Measurements from ENCODE around the gene PPFIA2.
"Not testable (repeated sequence)": the region's sequence is repeated elsewhere in the genome, so short reads cannot be mapped to it uniquely, and the experiment has no call there.

Gene PPFIA2

GRCh38 chr12:81726634-81727033 is 32.5 kb downstream of the PPFIA2 start:
- TF ChIP-seq TAF1 (IDR thresholded peaks at IDR 0.05; ENCODE audit: borderline replicate concordance, low read depth, low read length) (no peak), POLR2AphosphoS5 (IDR thresholded peaks at IDR 0.05; ENCODE audit: low read depth, low read length) (no peak), POLR2A (IDR thresholded peaks at IDR 0.05; ENCODE audit: low read depth, low read length) (no peak)
- DNase-seq (ENCODE audit: insufficient read length) (no peak), FAIRE-seq (no peak)

DNA sequence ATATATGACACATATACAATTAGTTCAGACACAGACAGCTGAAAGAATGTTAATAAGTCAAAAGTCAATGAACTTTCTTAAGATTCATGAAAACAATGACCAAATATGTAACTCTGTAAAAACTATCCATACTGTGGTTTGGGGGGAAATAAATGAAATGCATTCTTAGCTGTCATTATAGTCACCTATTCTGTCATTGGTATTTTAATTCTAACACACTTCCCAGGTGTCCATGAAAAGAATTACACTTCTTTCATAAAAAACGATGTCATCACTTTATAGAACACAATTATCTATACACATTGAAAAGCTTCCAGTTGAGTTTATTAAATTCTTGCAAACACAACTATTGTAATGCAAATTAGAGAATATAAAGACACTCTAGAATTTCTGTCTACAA is 35.8 kb downstream of the PPFIA2 start:
- no peak for TF ChIP-seq POLR2A (IDR thresholded peaks at IDR 0.05; ENCODE audit: low read depth, low read length)
- no peak for TF ChIP-seq TAF1 (IDR thresholded peaks at IDR 0.05; ENCODE audit: borderline replicate concordance, low read depth, low read length)
- no peak for TF ChIP-seq POLR2AphosphoS5 (IDR thresholded peaks at IDR 0.05; ENCODE audit: low read depth, low read length)
- FAIRE-seq: no peak
- no peak for DNase-seq (ENCODE audit: insufficient read length)

DNA sequence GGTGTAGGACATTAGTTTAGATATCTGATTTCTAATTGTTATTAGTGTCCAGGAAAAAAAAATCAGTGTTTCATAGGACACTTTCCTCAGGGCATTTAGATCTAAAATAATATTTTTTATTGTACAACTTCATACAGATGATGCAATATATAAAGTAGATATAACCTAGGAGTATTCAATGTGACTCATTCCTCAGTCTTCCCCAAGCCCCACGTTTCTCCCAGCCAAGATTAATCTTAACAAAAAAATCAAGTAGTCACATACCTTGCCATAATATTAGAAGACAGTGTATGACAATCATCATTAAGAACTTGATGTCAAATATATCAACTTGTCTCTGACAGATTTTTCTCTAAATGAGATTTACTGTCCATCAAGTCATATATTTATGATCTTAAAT is 37.1 kb downstream of the PPFIA2 start:
- FAIRE-seq (no peak), DNase-seq (ENCODE audit: insufficient read length) (no peak)
- TF ChIP-seq POLR2A (IDR thresholded peaks at IDR 0.05; ENCODE audit: low read depth, low read length): no peak
- no peak for TF ChIP-seq TAF1 (IDR thresholded peaks at IDR 0.05; ENCODE audit: borderline replicate concordance, low read depth, low read length)
- TF ChIP-seq POLR2AphosphoS5 (IDR thresholded peaks at IDR 0.05; ENCODE audit: low read depth, low read length): no peak

GRCh38 chr12:81718616-81719015 is 40.5 kb downstream of the PPFIA2 start:
- TF ChIP-seq TAF1 (IDR thresholded peaks at IDR 0.05; ENCODE audit: borderline replicate concordance, low read depth, low read length) (no peak), POLR2A (IDR thresholded peaks at IDR 0.05; ENCODE audit: low read depth, low read length) (no peak), POLR2AphosphoS5 (IDR thresholded peaks at IDR 0.05; ENCODE audit: low read depth, low read length) (no peak)
- DNase-seq (ENCODE audit: insufficient read length): no peak
- no peak for FAIRE-seq

DNA sequence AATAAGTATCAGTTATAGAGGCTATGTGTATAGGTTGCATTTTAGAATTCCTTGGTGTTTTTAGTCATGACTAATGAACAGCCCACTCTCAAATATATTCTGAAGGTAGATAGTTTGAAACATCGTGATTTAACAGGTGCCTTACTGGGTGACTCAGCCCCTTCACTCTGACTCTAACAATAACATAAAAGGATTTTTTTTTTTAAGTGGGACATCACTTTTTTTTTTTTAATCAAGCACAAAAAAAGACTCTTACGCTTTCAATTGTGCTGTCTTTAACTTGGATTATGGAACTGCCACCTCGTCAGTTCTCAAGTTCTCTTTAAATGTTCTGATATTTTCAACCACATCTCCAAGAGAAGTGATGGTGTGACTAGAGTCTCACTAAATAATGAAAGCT is 46.6 kb downstream of the PPFIA2 start:
- no peak for DNase-seq (ENCODE audit: insufficient read length)
- TF ChIP-seq TAF1 (IDR thresholded peaks at IDR 0.05; ENCODE audit: borderline replicate concordance, low read depth, low read length) (no peak), POLR2AphosphoS5 (IDR thresholded peaks at IDR 0.05; ENCODE audit: low read depth, low read length) (no peak)
- no peak for FAIRE-seq

DNA sequence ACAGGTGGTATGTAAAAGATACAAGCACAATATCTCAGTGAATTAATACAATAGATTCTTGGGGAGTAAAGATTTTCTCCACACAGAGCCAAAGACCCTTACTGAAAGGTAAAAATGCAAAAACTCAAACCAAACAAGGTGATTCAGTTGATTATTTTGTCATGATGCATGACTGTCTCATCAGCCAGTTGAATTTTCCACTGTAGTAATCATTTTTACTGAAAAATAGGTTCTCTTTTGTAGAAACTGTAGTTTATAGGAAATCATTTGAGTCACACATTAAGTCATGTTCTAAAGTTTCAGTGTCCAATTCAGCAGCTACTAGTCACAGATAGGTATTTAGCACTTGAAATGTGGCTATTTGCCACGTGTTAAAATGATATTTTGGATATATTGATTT is 53.6 kb downstream of the PPFIA2 start:
- FAIRE-seq (no peak), DNase-seq (ENCODE audit: insufficient read length) (no peak)
- TF ChIP-seq TAF1 (IDR thresholded peaks at IDR 0.05; ENCODE audit: borderline replicate concordance, low read depth, low read length) (no peak), POLR2A (IDR thresholded peaks at IDR 0.05; ENCODE audit: low read depth, low read length) (no peak), POLR2AphosphoS5 (IDR thresholded peaks at IDR 0.05; ENCODE audit: low read depth, low read length) (no peak)

GRCh38 chr12:81699551-81699950 is 59.6 kb downstream of the PPFIA2 start:
- DNase-seq (ENCODE audit: insufficient read length) (no peak), FAIRE-seq (no peak)
- TF ChIP-seq POLR2AphosphoS5 (IDR thresholded peaks at IDR 0.05; ENCODE audit: low read depth, low read length): no peak
- TF ChIP-seq TAF1 (IDR thresholded peaks at IDR 0.05; ENCODE audit: borderline replicate concordance, low read depth, low read length): no peak
- TF ChIP-seq POLR2A (IDR thresholded peaks at IDR 0.05; ENCODE audit: low read depth, low read length): no peak

- FAIRE-seq: no peak
- TF ChIP-seq TAF1 (IDR thresholded peaks at IDR 0.05; ENCODE audit: borderline replicate concordance, low read depth, low read length) (no peak), POLR2A (IDR thresholded peaks at IDR 0.05; ENCODE audit: low read depth, low read length) (no peak), POLR2AphosphoS5 (IDR thresholded peaks at IDR 0.05; ENCODE audit: low read depth, low read length) (no peak)
- no peak for DNase-seq (ENCODE audit: insufficient read length)
Measured at GRCh38 chr12:81692008-81692407, 67.1 kb downstream of the PPFIA2 start.

- DNase-seq (ENCODE audit: insufficient read length) (no peak), FAIRE-seq (no peak)
- TF ChIP-seq POLR2AphosphoS5 (IDR thresholded peaks at IDR 0.05; ENCODE audit: low read depth, low read length) (no peak), TAF1 (IDR thresholded peaks at IDR 0.05; ENCODE audit: borderline replicate concordance, low read depth, low read length) (no peak), POLR2A (IDR thresholded peaks at IDR 0.05; ENCODE audit: low read depth, low read length) (no peak)
Measured at GRCh38 chr12:81683881-81684280, 75.3 kb downstream of the PPFIA2 start.

GRCh38 chr12:81679614-81680013 is 79.5 kb downstream of the PPFIA2 start:
- no peak for TF ChIP-seq POLR2A (IDR thresholded peaks at IDR 0.05; ENCODE audit: low read depth, low read length)
- TF ChIP-seq POLR2AphosphoS5 (IDR thresholded peaks at IDR 0.05; ENCODE audit: low read depth, low read length): no peak
- TF ChIP-seq TAF1 (IDR thresholded peaks at IDR 0.05; ENCODE audit: borderline replicate concordance, low read depth, low read length): no peak
- FAIRE-seq: no peak
- DNase-seq (ENCODE audit: insufficient read length): no peak

- FAIRE-seq: no peak
- no peak for DNase-seq (ENCODE audit: insufficient read length)
- TF ChIP-seq TAF1 (IDR thresholded peaks at IDR 0.05; ENCODE audit: borderline replicate concordance, low read depth, low read length) (no peak), POLR2AphosphoS5 (IDR thresholded peaks at IDR 0.05; ENCODE audit: low read depth, low read length) (no peak), POLR2A (IDR thresholded peaks at IDR 0.05; ENCODE audit: low read depth, low read length) (no peak)
Measured at GRCh38 chr12:81670759-81671158, 88.4 kb downstream of the PPFIA2 start.

GRCh38 chr12:81668475-81668874 is 90.7 kb downstream of the PPFIA2 start:
- no peak for DNase-seq (ENCODE audit: insufficient read length)
- TF ChIP-seq POLR2AphosphoS5 (IDR thresholded peaks at IDR 0.05; ENCODE audit: low read depth, low read length) (no peak), POLR2A (IDR thresholded peaks at IDR 0.05; ENCODE audit: low read depth, low read length) (no peak), TAF1 (IDR thresholded peaks at IDR 0.05; ENCODE audit: borderline replicate concordance, low read depth, low read length) (no peak)
- no peak for FAIRE-seq

DNA sequence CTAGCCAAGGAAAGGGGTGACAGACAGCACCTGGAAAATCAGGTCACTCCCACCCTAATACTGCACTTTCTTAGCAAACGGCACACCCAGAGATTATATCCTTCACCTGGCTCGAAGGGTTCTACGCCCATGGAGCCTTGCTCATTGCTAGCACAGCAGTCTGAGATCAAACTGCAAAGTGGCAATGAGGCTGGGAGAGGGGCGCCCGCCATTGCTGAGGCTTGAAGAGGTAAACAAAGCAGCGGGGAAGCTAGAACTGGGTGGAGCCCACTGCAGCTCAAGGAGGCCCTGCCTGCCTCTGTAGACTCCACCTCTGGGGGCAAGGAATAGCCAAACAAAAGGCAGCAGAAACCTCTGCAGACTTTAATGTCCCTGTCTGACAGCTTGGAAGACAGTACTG is 99.8 kb downstream of the PPFIA2 start:
- FAIRE-seq; DNase-seq (ENCODE audit: insufficient read length): not testable (repeated sequence)

Data from GM12892 (cell line).